Measurements from ENCODE around the gene ST3GAL2.

DNA sequence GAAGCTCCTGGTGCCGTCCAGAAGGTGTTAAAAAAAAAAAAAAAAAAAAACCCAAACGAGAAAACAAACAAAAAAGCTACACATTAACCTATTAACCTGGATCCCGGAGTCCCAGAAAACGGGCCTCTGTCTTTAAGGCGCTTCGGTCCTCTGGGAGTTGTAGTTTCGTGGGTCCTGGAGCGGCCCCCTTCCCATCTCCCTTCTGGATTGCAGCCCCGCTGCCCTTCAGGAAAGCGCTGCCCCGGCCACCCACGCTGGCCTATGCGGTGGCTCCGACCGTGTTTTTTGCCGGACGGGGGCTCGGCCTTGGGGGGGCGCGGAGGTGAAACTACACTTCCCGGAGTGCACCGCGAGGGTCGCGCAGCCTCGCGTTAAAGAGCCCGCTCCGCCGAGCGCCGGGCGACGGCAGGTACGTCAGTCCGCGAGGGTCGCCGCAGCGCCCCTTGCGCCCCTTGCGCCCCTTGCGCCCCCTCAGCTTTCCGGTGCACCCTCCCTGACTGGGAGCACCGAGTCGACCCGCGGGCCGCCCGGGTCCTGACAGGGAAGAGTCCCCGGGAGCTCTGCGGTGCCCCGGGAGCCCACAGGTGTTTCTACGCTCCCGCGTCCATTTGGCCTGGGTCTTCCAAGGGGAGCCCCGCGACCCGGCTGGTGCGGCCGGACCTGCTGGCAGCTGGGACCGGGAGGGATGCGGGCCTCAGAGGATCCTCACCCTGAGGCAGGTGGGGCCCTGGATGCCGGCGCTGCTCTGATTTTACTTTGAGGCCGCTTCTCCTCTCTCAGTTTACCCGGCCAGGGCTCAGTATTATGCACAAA is 15.5 kb upstream of the ST3GAL2 start, which contains the start of gene FCSK:
- TF ChIP-seq CSDC2 (CRISPR knock-in tag; IDR thresholded peaks at IDR 0.05) (0 out of 2 replicates have a peak, but pooled peaks have one; percentile 33), ARNTL (CRISPR knock-in tag; IDR thresholded peaks at IDR 0.05; ENCODE audit: borderline replicate concordance, low read depth) (no peak), PPARA (CRISPR knock-in tag; IDR thresholded peaks at IDR 0.05; ENCODE audit: borderline replicate concordance) (no peak), TCF4 (CRISPR knock-in tag; IDR thresholded peaks at IDR 0.05; ENCODE audit: borderline replicate concordance) (no peak)
- TF ChIP-seq, protein P1, sequence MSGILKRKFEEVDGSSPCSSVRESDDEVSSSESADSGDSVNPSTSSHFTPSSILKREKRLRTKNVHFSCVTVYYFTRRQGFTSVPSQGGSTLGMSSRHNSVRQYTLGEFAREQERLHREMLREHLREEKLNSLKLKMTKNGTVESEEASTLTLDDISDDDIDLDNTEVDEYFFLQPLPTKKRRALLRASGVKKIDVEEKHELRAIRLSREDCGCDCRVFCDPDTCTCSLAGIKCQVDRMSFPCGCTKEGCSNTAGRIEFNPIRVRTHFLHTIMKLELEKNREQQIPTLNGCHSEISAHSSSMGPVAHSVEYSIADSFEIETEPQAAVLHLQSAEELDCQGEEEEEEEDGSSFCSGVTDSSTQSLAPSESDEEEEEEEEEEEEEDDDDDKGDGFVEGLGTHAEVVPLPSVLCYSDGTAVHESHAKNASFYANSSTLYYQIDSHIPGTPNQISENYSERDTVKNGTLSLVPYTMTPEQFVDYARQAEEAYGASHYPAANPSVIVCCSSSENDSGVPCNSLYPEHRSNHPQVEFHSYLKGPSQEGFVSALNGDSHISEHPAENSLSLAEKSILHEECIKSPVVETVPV (CRISPR knock-in tag; IDR thresholded peaks at IDR 0.05), result no peak

All from SK-N-SH treated with all-trans-retinoic acid at 6 μM for 48 hours (cell line).